ENCODE results near the gene MMP28. TPM values are rescaled to one million over a fixed set of nuclear protein-coding genes. Genes with fewer than 3 reads are reported as not detected.

The MMP28 gene
- total and polyA plus RNA-seq, 2 of the 4 experiments (the other 2 are of a cell fraction): 0.18 TPM; not detected in 1

GRCh38 chr17:35732806-35733136 is 62.7 kb downstream of the MMP28 start:
- POLR2A ChIA-PET (ENCODE audit: unreplicated experiment): no interaction called here
- no peak overlapping the region for H3K18ac ChIP-seq (ENCODE audit: low read depth, low read length)
- no CpG with 5 or more reads among the region's 1 CpG for WGBS, 2 experiments (ENCODE audit: extremely low coverage in 2 of 2, insufficient read length in 1 of 2)
- intact Hi-C loops (cut with micrococcal nuclease) (no loop called here), in situ Hi-C loops (cut with MboI; ENCODE audit: low sequenced_read_pairs) (loop anchor here (25.0 kb wide), 1 partner anchor 370 kb away; the partner anchor contains the start of gene SLFN11), dilution Hi-C loops (cut with HindIII; ENCODE audit: low sequenced_read_pairs, unreplicated experiment) (no loop called here)
- no peaks in the 10 kb centered on the region for H3K36me3 ChIP-seq (ENCODE audit: control insufficient read depth, insufficient read depth, low read length)
- no peak overlapping the region for H2BK5ac ChIP-seq (ENCODE audit: low read depth, low read length, poor library complexity, severe bottlenecking)
- H3K4me2 ChIP-seq (ENCODE audit: low read depth, low read length): no peak overlapping the region; the same call in 1 of the 2 replicates
- H4K91ac ChIP-seq (ENCODE audit: insufficient read depth, low read depth, low read length): no peak overlapping the region
- no peak overlapping the region for H2BK15ac ChIP-seq (ENCODE audit: low read depth, low read length)
- peaks cover 0 to 6% of the 10 kb centered on the region in 2 experiments; a peak in 1 of 4 replicates for H3K79me1 ChIP-seq (ENCODE audit: low read depth in 1 of 2, low read length in 2 of 2)
- no peaks in the 10 kb centered on the region for H3K27me3 ChIP-seq (ENCODE audit: control insufficient read depth, insufficient read depth, low read length)
- no peaks in the 10 kb centered on the region for H3K9me3 ChIP-seq (ENCODE audit: control insufficient read depth, insufficient read depth, low read length)
- H3K9me1 ChIP-seq (ENCODE audit: insufficient read depth, low read length): peaks cover 4% of the 10 kb centered on the region; the same call in 1 of the 2 replicates
- H2BK120ac ChIP-seq (ENCODE audit: low read depth, low read length): no peak overlapping the region
- H2AK5ac ChIP-seq (ENCODE audit: low read depth, low read length): no peak overlapping the region
- no peak overlapping the region for H3K14ac ChIP-seq (replicated peaks; ENCODE audit: low read depth, low read length)
- H3K4me3 ChIP-seq (ENCODE audit: insufficient read depth, low read depth, low read length): no peak overlapping the region
- DNase-seq (no peak), ATAC-seq (ENCODE audit: low read depth) (no peak)
- no TSS peak for BruUV-seq (replicated peaks)
- H3K23ac ChIP-seq (ENCODE audit: low read depth, low read length): no peak overlapping the region
- CTCF ChIA-PET: interaction anchor here (0.6 kb wide), 2 partner anchors 120 to 170 kb away, joined by 3 read pairs; no protein-coding TSS in a partner anchor
- TF ChIP-seq MXI1 (IDR thresholded peaks at IDR 0.05; ENCODE audit: borderline replicate concordance, low read depth, low read length) (no peak), CEBPB (IDR thresholded peaks at IDR 0.05; ENCODE audit: low read depth, low read length) (no peak), RCOR1 (IDR thresholded peaks at IDR 0.05; ENCODE audit: insufficient replicate concordance, low read length) (no peak), BHLHE40 (IDR thresholded peaks at IDR 0.05; ENCODE audit: low read depth, low read length) (no peak)
- TF ChIP-seq, protein P1, sequence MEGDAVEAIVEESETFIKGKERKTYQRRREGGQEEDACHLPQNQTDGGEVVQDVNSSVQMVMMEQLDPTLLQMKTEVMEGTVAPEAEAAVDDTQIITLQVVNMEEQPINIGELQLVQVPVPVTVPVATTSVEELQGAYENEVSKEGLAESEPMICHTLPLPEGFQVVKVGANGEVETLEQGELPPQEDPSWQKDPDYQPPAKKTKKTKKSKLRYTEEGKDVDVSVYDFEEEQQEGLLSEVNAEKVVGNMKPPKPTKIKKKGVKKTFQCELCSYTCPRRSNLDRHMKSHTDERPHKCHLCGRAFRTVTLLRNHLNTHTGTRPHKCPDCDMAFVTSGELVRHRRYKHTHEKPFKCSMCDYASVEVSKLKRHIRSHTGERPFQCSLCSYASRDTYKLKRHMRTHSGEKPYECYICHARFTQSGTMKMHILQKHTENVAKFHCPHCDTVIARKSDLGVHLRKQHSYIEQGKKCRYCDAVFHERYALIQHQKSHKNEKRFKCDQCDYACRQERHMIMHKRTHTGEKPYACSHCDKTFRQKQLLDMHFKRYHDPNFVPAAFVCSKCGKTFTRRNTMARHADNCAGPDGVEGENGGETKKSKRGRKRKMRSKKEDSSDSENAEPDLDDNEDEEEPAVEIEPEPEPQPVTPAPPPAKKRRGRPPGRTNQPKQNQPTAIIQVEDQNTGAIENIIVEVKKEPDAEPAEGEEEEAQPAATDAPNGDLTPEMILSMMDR (conservative IDR thresholded peaks at IDR 0.05; ENCODE audit: low read depth, low read length): no peak
- TF ChIP-seq, protein P2, sequence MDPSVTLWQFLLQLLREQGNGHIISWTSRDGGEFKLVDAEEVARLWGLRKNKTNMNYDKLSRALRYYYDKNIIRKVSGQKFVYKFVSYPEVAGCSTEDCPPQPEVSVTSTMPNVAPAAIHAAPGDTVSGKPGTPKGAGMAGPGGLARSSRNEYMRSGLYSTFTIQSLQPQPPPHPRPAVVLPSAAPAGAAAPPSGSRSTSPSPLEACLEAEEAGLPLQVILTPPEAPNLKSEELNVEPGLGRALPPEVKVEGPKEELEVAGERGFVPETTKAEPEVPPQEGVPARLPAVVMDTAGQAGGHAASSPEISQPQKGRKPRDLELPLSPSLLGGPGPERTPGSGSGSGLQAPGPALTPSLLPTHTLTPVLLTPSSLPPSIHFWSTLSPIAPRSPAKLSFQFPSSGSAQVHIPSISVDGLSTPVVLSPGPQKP (IDR thresholded peaks at IDR 0.05; ENCODE audit: borderline replicate concordance, low read depth, low read length): no peak
- no peak overlapping the region for H3K27ac ChIP-seq (ENCODE audit: insufficient read depth, low read length)
- no peak overlapping the region for H2AFZ ChIP-seq (replicated peaks; ENCODE audit: low read length, poor library complexity)
- H3K56ac ChIP-seq (ENCODE audit: extremely low read depth, insufficient read depth, low read length): no peak overlapping the region
- H3K4ac ChIP-seq (ENCODE audit: low read depth, low read length): no peak overlapping the region
- H4K8ac ChIP-seq (ENCODE audit: low read depth in 2 of 2, low read length in 2 of 2): no peak overlapping the region
- H4K5ac ChIP-seq (ENCODE audit: low read depth, low read length): no peak overlapping the region
- no peak overlapping the region for H3K9ac ChIP-seq (ENCODE audit: low read depth, low read length)
- no peak overlapping the region for H2BK20ac ChIP-seq (ENCODE audit: low read depth, low read length)
- 0 out of 2 replicates have a peak, but pooled peaks cover 3% of the 10 kb centered on the region for H4K20me1 ChIP-seq (ENCODE audit: insufficient read depth, low read length)
- H2AK9ac ChIP-seq (replicated peaks; ENCODE audit: low read depth, low read length, poor library complexity): no peak overlapping the region
- H3K4me1 ChIP-seq (ENCODE audit: control insufficient read depth, insufficient read depth, low read length): peaks cover 3% of the 10 kb centered on the region

All from IMR-90 (cell line).